H9 (cell line): ENCODE measurements around the gene LYPLA2. TPM values are rescaled to one million over a fixed set of nuclear protein-coding genes. Genes with fewer than 3 reads are reported as not detected.

Experiments
- DNase-seq: peaks from one replicate; pipeline ENCODE4 v3.0.0-alpha.2; 2017
- H2AFZ ChIP-seq: one replicate; pipeline ENCODE4 v1.6.1; 2013; ENCODE audit warnings: mild to moderate bottlenecking, low read length, control low read depth, moderate library complexity
- H2AK5ac ChIP-seq: 2 replicates; pipeline ENCODE4 v1.6.1; 2013; ENCODE audit warnings: low read length, control low read depth, mixed read lengths; ENCODE audit not compliant: insufficient read length
- H2BK120ac ChIP-seq: one replicate; pipeline ENCODE4 v1.6.1; 2013; ENCODE audit warnings: low read depth, mild to moderate bottlenecking, low read length, control low read depth, inconsistent platforms; ENCODE audit not compliant: poor library complexity, severe bottlenecking
- H2BK12ac ChIP-seq: 2 replicates; pipeline ENCODE4 v1.6.1; 2013; ENCODE audit warnings: low read length, control low read depth, mixed read lengths, low read depth; ENCODE audit not compliant: insufficient read length
- H2BK15ac ChIP-seq: 2 replicates; pipeline ENCODE4 v1.6.1; 2013; ENCODE audit warnings: low read depth, low read length, control low read depth
- H2BK20ac ChIP-seq: one replicate; pipeline ENCODE4 v1.6.1; 2013; ENCODE audit warnings: low read depth, mild to moderate bottlenecking, low read length, control low read depth, inconsistent platforms; ENCODE audit not compliant: poor library complexity, severe bottlenecking
- H2BK5ac ChIP-seq: 2 replicates; pipeline ENCODE4 v1.6.1; 2013; ENCODE audit warnings: low read length, control low read depth, mixed read lengths; ENCODE audit not compliant: insufficient read length
- H3K14ac ChIP-seq: 2 replicates; pipeline ENCODE4 v1.6.1; 2013; ENCODE audit warnings: low read length, control low read depth; ENCODE audit not compliant: insufficient read depth
- H3K18ac ChIP-seq: 2 replicates; pipeline ENCODE4 v1.6.1; 2013; ENCODE audit warnings: low read depth, mild to moderate bottlenecking, mixed read lengths, low read length, control low read depth; ENCODE audit not compliant: insufficient read length
- H3K23ac ChIP-seq: 2 replicates; pipeline ENCODE4 v1.6.1; 2013; ENCODE audit warnings: low read length, control low read depth, mixed read lengths, low read depth; ENCODE audit not compliant: insufficient read length
- H3K23me2 ChIP-seq: 2 replicates; pipeline ENCODE4 v1.6.1; 2013; ENCODE audit warnings: low read depth, mild to moderate bottlenecking, mixed read lengths, low read length, control low read depth; ENCODE audit not compliant: insufficient read length, poor library complexity, severe bottlenecking
- H3K27ac ChIP-seq: 2 replicates; pipeline ENCODE4 v1.5.1; 2013; ENCODE audit warnings: low read length, control low read depth, mixed read lengths, low read depth; ENCODE audit not compliant: insufficient read length
- H3K27me3 ChIP-seq: 2 replicates; pipeline ENCODE4 v1.6.1; 2013; ENCODE audit warnings: low read length, control low read depth, inconsistent platforms; ENCODE audit not compliant: insufficient read depth
- H3K4ac ChIP-seq: 2 replicates; pipeline ENCODE4 v1.6.1; 2013; ENCODE audit warnings: low read depth, mild to moderate bottlenecking, control low read depth, inconsistent platforms, low read length, moderate library complexity
- H3K4me1 ChIP-seq: 2 replicates; pipeline ENCODE4 v1.6.1; 2013; ENCODE audit warnings: low read length, control low read depth, inconsistent platforms; ENCODE audit not compliant: insufficient read depth
- H3K4me2 ChIP-seq: 2 replicates; pipeline ENCODE4 v1.6.1; 2013; ENCODE audit warnings: low read length, control low read depth, mixed read lengths; ENCODE audit not compliant: insufficient read length, insufficient read depth
- H3K56ac ChIP-seq: 2 replicates; pipeline ENCODE4 v1.6.1; 2013; ENCODE audit warnings: low read depth, mild to moderate bottlenecking, mixed read lengths, low read length, control low read depth; ENCODE audit not compliant: insufficient read length
- H3K79me1 ChIP-seq: 2 replicates; pipeline ENCODE4 v1.6.1; 2013; ENCODE audit warnings: low read depth, mild to moderate bottlenecking, moderate library complexity, low read length, control low read depth, inconsistent platforms; ENCODE audit not compliant: insufficient read depth, poor library complexity, severe bottlenecking
- H3K79me2 ChIP-seq: 2 replicates; pipeline ENCODE4 v1.6.1; 2013; ENCODE audit warnings: low read length, control low read depth, inconsistent platforms; ENCODE audit not compliant: insufficient read depth
- H3K9ac ChIP-seq: 2 replicates; pipeline ENCODE4 v1.6.1; 2013; ENCODE audit warnings: low read length, control low read depth, mixed read lengths; ENCODE audit not compliant: insufficient read length; ENCODE audit errors: extremely low read depth
- H3K9me3 ChIP-seq: one replicate; pipeline ENCODE4 v1.6.1; 2013; ENCODE audit warnings: low read depth, low read length, inconsistent platforms; ENCODE audit not compliant: control insufficient read depth
- H3T11ph ChIP-seq: one replicate; pipeline ENCODE4 v1.6.1; 2013; ENCODE audit warnings: mild to moderate bottlenecking, low read length, control low read depth, inconsistent platforms
- H4K20me1 ChIP-seq: one replicate; pipeline ENCODE4 v1.6.1; 2013; ENCODE audit not compliant: control insufficient read depth, insufficient read length, insufficient read depth
- H4K5ac ChIP-seq: 2 replicates; pipeline ENCODE4 v1.6.1; 2013; ENCODE audit warnings: low read depth, mild to moderate bottlenecking, mixed read lengths, low read length, control low read depth; ENCODE audit not compliant: insufficient read length
- H4K8ac ChIP-seq: replicated peaks from 2 replicates; pipeline ENCODE4 v1.6.1; 2013; ENCODE audit warnings: low read length, control low read depth, mixed read lengths, low read depth; ENCODE audit not compliant: insufficient read length
- H4K91ac ChIP-seq: 2 replicates; pipeline ENCODE4 v1.6.1; 2013; ENCODE audit warnings: low read depth, mild to moderate bottlenecking, moderate library complexity, mixed read lengths, low read length, control low read depth; ENCODE audit not compliant: insufficient read length
- H3K27ac Mint-ChIP-seq, 3 experiments: 2 replicates in 2 of 3; 3 replicates in 1 of 3; pipeline ENCODE4 v1.8.0; 2020 to 2021; ENCODE audit warnings: mixed read lengths in 3 of 3, mild to moderate bottlenecking in 1 of 3, moderate library complexity in 1 of 3
- H3K27me3 Mint-ChIP-seq: 2 replicates; pipeline ENCODE4 v1.8.0; 2021; ENCODE audit warnings: low read depth, mild to moderate bottlenecking, moderate library complexity, mixed read lengths
- H3K36me3 Mint-ChIP-seq, 3 experiments: 2 replicates in 2 of 3; 3 replicates in 1 of 3; pipeline ENCODE4 v1.8.0; 2020 to 2021; ENCODE audit warnings: low read depth in 3 of 3, mixed read lengths in 3 of 3; ENCODE audit not compliant: insufficient read depth in 1 of 3
- H3K4me1 Mint-ChIP-seq, 2 experiments: 2 replicates each; pipeline ENCODE4 v1.8.0; 2020; ENCODE audit warnings: mixed read lengths in 2 of 2
- H3K4me3 Mint-ChIP-seq, 2 experiments: 2 replicates in 1 of 2; 3 replicates in 1 of 2; pipeline ENCODE4 v1.8.0; 2020 to 2021; ENCODE audit warnings: mild to moderate bottlenecking in 2 of 2, mixed read lengths in 2 of 2, moderate library complexity in 1 of 2
- H3K9me3 Mint-ChIP-seq, 2 experiments: 2 replicates in 1 of 2; 3 replicates in 1 of 2; pipeline ENCODE4 v1.8.0; 2020; ENCODE audit warnings: mild to moderate bottlenecking in 2 of 2, mixed read lengths in 2 of 2, moderate library complexity in 1 of 2
- CTCF ChIP-seq: fragments of 200-600 bp; sonication (generic); conservative IDR thresholded peaks from 3 replicates; pipeline ENCODE4 v1.8.0; 2021; ENCODE audit warnings: antibody characterized with exemption, mild to moderate bottlenecking
- WGBS: extraction: QIAGEN DNeasy Blood & Tissue Kit; methylation state at CpG from one replicate; pipeline ENCODE4 v1.1.7; 2013; ENCODE audit warnings: missing lambda C conversion rate, low lambda C conversion rate, mixed read lengths; ENCODE audit not compliant: insufficient read length; ENCODE audit errors: extremely low coverage; 5-methylcytosine and 5-hydroxymethylcytosine counted together
- total RNA-seq: library from RNA; stranded (reverse); gene quantifications from 2 replicates; pipeline ENCODE4 v1.2.1, GENCODE V29; 2021

Gene LYPLA2
- total RNA-seq, 1 experiment from 2014 or later, result 118 TPM

GRCh38 chr1:23810818-23811540 lies 20.0 kb downstream of the LYPLA2 start:
- H3K79me1 ChIP-seq, result no peaks in the 10 kb centered on the region
- Mint-ChIP-seq H3K4me3 (no peak overlapping the region), H3K4me1 (peaks cover 9 to 10% of the 10 kb centered on the region in 2 experiments), H3K27ac (peak overlapping the region in 2 of 3 experiments; percentile 11 to 25; a peak in 4 of 7 replicates), H3K27me3 (peaks cover 3% of the 10 kb centered on the region), H3K9me3 (no peaks in the 10 kb centered on the region), H3K36me3 (peaks cover 0 to 15% (median 12%) of the 10 kb centered on the region in 3 experiments; a peak in 4 of 7 replicates)
- no peaks in the 10 kb centered on the region for H3K79me2 ChIP-seq
- H2BK120ac ChIP-seq, result no peak overlapping the region
- H4K91ac ChIP-seq, result no peak overlapping the region
- no peak overlapping the region for H3K4me2 ChIP-seq
- H3T11ph ChIP-seq, result no peak overlapping the region
- TF ChIP-seq CTCF, result peak; percentile 87
- no peak overlapping the region for H3K4ac ChIP-seq
- H3K23me2 ChIP-seq, result no peaks in the 10 kb centered on the region
- no peak overlapping the region for H2BK12ac ChIP-seq
- H3K4me1 ChIP-seq, result no peaks in the 10 kb centered on the region
- no peaks in the 10 kb centered on the region for H3K9me3 ChIP-seq
- H2BK5ac ChIP-seq, result no peak overlapping the region
- DNase-seq, result peak; percentile 80
- H2AFZ ChIP-seq, result no peak overlapping the region
- H3K27ac ChIP-seq, result no peak overlapping the region
- no peak overlapping the region for H2BK15ac ChIP-seq
- no peak overlapping the region for H2AK5ac ChIP-seq
- no CpG with 5 or more reads among the region's 3 CpGs for WGBS
- H3K27me3 ChIP-seq, result no peaks in the 10 kb centered on the region
- H4K8ac ChIP-seq, result no peak overlapping the region
- H3K23ac ChIP-seq, result no peak overlapping the region
- no peak overlapping the region for H4K5ac ChIP-seq
- no peak overlapping the region for H3K18ac ChIP-seq
- no peaks in the 10 kb centered on the region for H4K20me1 ChIP-seq
- no peak overlapping the region for H3K9ac ChIP-seq
- no peak overlapping the region for H3K56ac ChIP-seq
- H2BK20ac ChIP-seq, result no peak overlapping the region
- H3K14ac ChIP-seq, result no peak overlapping the region
